IPS DF 6.9 (cell line): ENCODE results near the gene ITGB2.
"Not testable (repeated sequence)": the region's sequence is repeated elsewhere in the genome, so short reads cannot be mapped to it uniquely, and the experiment has no call there.

Source experiments
- DNase-seq: peaks from one replicate; pipeline ENCODE4 v3.0.0-alpha.2; 2013; ENCODE audit warnings: low read depth, low spot score
- H3K27ac ChIP-seq: one replicate; pipeline ENCODE4 v1.5.1; 2013; ENCODE audit warnings: low read length, control low read depth
- H3K27me3 ChIP-seq: 2 replicates; pipeline ENCODE4 v1.6.1; 2013; ENCODE audit warnings: mild to moderate bottlenecking, low read length; ENCODE audit not compliant: control insufficient read depth, insufficient read depth
- H3K36me3 ChIP-seq: 2 replicates; pipeline ENCODE4 v1.6.1; 2013; ENCODE audit warnings: low read length; ENCODE audit not compliant: control insufficient read depth, insufficient read depth
- H3K4me1 ChIP-seq: 2 replicates; pipeline ENCODE4 v1.6.1; 2013; ENCODE audit warnings: low read length; ENCODE audit not compliant: control insufficient read depth, insufficient read depth
- H3K4me3 ChIP-seq: 2 replicates; pipeline ENCODE4 v1.5.1; 2013; ENCODE audit warnings: mild to moderate bottlenecking, low read length
- H3K9me3 ChIP-seq: 2 replicates; pipeline ENCODE4 v1.6.1; 2013; ENCODE audit warnings: low read length, inconsistent platforms; ENCODE audit not compliant: control insufficient read depth, insufficient read depth
- WGBS: extraction: QIAGEN DNeasy Blood & Tissue Kit; methylation state at CpG from one replicate; pipeline ENCODE4 v1.1.7; 2013; ENCODE audit warnings: mixed read lengths, missing lambda C conversion rate; ENCODE audit not compliant: insufficient read length, insufficient coverage; 5-methylcytosine and 5-hydroxymethylcytosine counted together

ITGB2 gene

DNA sequence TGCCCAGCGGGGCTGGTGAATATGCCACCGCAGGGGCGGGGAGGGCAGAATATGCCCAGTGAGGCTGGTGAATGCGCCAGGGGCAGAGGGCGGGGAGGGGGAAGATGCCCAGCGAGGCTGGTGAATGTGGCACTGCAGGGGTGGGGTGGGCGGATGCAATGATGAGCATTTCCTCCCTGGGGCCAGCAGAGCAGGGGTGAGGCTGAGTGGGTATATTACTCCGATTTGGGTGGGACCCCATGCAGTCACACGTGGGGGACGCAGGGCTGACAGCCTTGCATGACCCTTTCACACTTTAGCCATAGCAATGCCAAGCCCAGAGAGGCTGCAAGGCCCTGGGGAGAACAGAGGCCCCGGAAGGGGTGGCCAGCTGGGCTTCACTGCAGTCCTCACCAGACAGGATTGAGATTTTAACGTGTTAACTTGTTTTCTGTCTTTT is 9.9 kb upstream of the ITGB2 start:
- Histone ChIP-seq H3K9me3 (no peaks in the 10 kb centered on the region), H3K27me3 (peaks cover 23% of the 10 kb centered on the region), H3K36me3 (no peaks in the 10 kb centered on the region), H3K4me1 (peaks cover 10% of the 10 kb centered on the region), H3K4me3 (no peak overlapping the region), H3K27ac (no peak overlapping the region)
- WGBS: no CpG with 5 or more reads among the region's 12 CpGs
- no peak for DNase-seq

- no peak overlapping the region for H3K4me3 ChIP-seq
- peaks cover 10% of the 10 kb centered on the region for H3K4me1 ChIP-seq
- no CpG with 5 or more reads among the region's 9 CpGs for WGBS
- H3K36me3 ChIP-seq: no peaks in the 10 kb centered on the region
- no peaks in the 10 kb centered on the region for H3K9me3 ChIP-seq
- peaks cover 23% of the 10 kb centered on the region for H3K27me3 ChIP-seq
- DNase-seq: no peak
- H3K27ac ChIP-seq: no peak overlapping the region
Measured at GRCh38 chr21:44929799-44930542, 9.3 kb upstream of the ITGB2 start.

DNA sequence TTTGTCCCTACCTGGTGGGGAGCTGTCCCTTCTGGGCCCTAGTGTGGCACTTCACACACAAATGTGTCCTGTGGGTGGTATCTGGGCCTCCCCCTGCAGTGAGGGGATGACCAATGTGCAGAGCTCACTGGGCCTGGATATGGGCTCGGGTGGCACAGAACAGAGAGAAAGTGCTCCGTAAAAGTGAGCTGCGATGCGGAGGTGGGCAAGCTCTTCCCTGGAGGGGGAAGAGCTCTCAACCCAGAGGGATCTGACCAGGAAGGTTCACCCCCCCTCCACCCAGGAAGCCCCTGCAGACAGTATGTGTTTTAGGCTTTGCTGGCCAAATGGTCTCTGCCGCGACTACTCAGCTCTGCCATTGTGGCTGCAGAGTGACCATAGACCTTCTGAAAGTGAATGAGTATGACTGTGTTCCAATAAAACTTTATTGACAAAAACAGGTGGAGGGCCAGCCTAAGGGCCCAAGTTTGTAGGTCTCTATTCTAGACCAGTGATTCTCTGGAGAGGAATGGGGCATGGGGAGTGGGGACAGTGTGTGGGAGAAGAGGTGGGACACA is 8.6 kb upstream of the ITGB2 start:
- no peak for DNase-seq
- Histone ChIP-seq H3K9me3 (no peaks in the 10 kb centered on the region), H3K27me3 (peaks cover 21% of the 10 kb centered on the region), H3K27ac (no peak overlapping the region), H3K4me1 (peaks cover 10% of the 10 kb centered on the region), H3K4me3 (no peak overlapping the region), H3K36me3 (no peaks in the 10 kb centered on the region)
- no CpG with 5 or more reads among the region's 6 CpGs for WGBS

GRCh38 chr21:44928500-44929241 is 8.0 kb upstream of the ITGB2 start:
- no CpG with 5 or more reads among the region's 16 CpGs for WGBS
- not testable (repeated sequence) for H3K27ac ChIP-seq, H3K9me3 ChIP-seq, H3K4me3 ChIP-seq, H3K36me3 ChIP-seq, DNase-seq
- Histone ChIP-seq H3K27me3 (peaks cover 21% of the 10 kb centered on the region), H3K4me1 (peaks cover 10% of the 10 kb centered on the region)

DNA sequence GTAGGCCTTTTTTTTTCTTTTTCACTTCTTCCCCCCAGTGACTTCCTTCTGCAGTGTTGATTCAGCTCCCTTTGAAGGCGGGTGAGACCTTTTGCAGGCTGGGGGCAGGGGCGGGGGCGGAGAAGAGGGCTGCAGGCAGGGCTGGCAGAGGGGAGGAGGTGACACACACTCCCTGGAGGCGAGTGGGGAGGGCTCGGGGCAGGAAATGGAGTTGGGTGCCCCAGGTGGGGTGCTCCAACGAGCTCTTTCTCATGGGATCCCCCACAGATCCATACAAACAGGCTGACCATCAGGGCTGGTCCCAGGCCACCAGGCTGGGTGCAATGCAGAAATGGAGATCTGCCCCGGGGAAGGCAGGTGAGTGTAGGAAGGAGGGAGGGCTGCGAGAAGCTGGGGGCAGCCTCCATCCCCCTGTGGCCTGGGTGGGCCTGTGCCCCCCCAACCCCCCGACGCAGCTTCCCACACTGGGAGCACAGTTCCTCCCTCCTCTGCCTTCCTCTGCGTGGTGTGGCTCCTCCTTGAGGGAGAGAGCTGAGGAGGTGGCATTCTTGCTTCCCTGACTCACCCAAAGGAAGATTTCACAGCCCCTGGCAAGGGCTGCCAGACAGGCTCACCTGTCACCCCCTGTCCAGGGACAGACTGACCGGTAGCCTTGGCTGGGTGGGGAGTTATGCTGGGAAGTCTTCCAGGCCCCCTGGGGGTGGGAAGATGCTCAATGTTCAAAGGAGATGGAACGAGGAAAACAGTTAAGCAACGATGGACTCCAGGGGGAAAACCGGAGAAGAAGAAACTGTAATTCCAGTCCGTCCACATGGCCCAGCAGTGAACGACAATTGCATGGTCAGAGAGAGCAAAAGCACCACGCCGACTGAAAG is 7.1 kb upstream of the ITGB2 start:
- Histone ChIP-seq H3K9me3 (no peaks in the 10 kb centered on the region), H3K4me3 (no peak overlapping the region), H3K4me1 (peaks cover 10% of the 10 kb centered on the region), H3K27ac (no peak overlapping the region), H3K27me3 (peaks cover 17% of the 10 kb centered on the region), H3K36me3 (no peaks in the 10 kb centered on the region)
- WGBS: no CpG with 5 or more reads among the region's 19 CpGs
- DNase-seq: no peak

- H3K27me3 ChIP-seq: peaks cover 16% of the 10 kb centered on the region
- no peak overlapping the region for H3K27ac ChIP-seq
- WGBS: no CpG with 5 or more reads among the region's 4 CpGs
- no peaks in the 10 kb centered on the region for H3K36me3 ChIP-seq
- peaks cover 10% of the 10 kb centered on the region for H3K4me1 ChIP-seq
- no peak for DNase-seq
- no peaks in the 10 kb centered on the region for H3K9me3 ChIP-seq
- no peak overlapping the region for H3K4me3 ChIP-seq
Measured at GRCh38 chr21:44927259-44927586, 6.5 kb upstream of the ITGB2 start.

DNA sequence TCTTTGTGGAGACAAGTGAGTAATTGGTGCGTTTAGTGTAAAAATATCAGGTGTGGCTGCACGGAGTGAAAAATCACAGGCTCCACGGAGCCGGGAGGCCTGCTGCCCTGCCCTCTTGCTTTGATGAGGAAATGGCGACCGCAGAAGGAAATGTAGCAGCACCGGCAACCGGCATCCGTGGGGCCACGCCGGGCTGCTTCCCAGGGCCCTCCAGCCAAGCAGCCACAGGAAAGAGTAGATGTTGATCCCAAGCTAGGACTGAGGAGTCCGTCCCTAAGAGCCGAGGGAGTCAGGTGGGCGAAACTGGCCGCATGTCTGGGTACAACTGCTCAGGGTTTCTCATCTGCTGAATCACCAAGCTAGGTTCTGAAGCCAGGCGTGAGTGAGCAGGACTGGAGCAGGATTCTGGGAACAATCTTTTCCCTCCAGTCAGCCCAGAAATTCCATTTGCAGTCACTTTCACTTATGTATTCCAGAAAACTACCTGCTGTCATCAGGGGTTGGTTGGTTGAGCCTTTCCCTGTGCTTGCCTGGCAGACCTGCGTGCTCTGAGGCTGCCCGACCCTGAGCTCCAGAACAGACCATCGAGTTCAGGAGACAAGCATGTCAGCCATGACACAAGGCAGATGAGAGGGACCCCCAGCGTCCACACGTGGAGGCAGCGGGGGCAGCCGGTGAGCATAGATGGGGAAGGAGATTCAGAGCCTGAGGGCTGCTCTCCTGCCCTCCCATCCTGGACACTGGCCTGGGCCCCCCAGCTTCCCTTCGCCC is 5.8 kb upstream of the ITGB2 start:
- no peak overlapping the region for H3K27ac ChIP-seq
- H3K36me3 ChIP-seq: no peaks in the 10 kb centered on the region
- H3K27me3 ChIP-seq: peaks cover 10% of the 10 kb centered on the region; the same call in 1 of the 2 replicates
- no peak for DNase-seq
- peaks cover 9% of the 10 kb centered on the region for H3K4me1 ChIP-seq
- no peaks in the 10 kb centered on the region for H3K9me3 ChIP-seq
- no peak overlapping the region for H3K4me3 ChIP-seq
- no CpG with 5 or more reads among the region's 24 CpGs for WGBS

DNA sequence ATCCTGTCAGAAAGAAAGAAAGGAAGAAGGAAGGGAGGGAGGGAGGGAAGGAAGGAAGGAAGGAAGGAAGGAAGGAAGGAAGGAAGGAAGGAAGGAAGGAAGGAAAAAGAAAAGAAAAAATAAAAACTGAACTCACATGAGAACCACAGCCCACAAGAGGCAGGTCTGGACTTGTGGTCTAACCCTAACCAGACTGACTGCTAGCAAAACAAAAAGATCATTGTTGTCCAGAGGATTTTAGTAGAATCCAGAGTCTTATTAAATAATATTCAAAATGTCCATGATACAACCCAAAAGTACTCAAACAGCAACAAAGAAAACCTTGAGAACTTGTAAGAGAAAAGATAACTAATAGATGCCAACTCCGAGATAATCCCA is 4.7 kb upstream of the ITGB2 start:
- DNase-seq: no peak
- peaks cover 7% of the 10 kb centered on the region for H3K4me1 ChIP-seq
- no peaks in the 10 kb centered on the region for H3K9me3 ChIP-seq
- H3K27me3 ChIP-seq: no peaks in the 10 kb centered on the region
- no CpG with 5 or more reads among the region's 1 CpG for WGBS
- H3K4me3 ChIP-seq: no peak overlapping the region
- H3K36me3 ChIP-seq: no peaks in the 10 kb centered on the region
- no peak overlapping the region for H3K27ac ChIP-seq

GRCh38 chr21:44924606-44925377 is 4.1 kb upstream of the ITGB2 start:
- no peak for DNase-seq
- Histone ChIP-seq H3K27me3 (no peaks in the 10 kb centered on the region), H3K36me3 (no peaks in the 10 kb centered on the region), H3K27ac (no peak overlapping the region), H3K4me1 (peaks cover 8% of the 10 kb centered on the region), H3K4me3 (no peak overlapping the region), H3K9me3 (no peaks in the 10 kb centered on the region)
- no CpG with 5 or more reads among the region's 10 CpGs for WGBS
